IPS-11a (cell line): ENCODE measurements around the gene GIPC3.

Source experiments
- H3K4me3 ChIP-seq: one replicate; pipeline ENCODE4 v1.5.1; 2013; ENCODE audit warnings: low read depth, low read length, control low read depth

The GIPC3 gene

GRCh38 chr19:3634496-3635045 is 49.3 kb downstream of the GIPC3 start:
- no peak overlapping the region for H3K4me3 ChIP-seq

- H3K4me3 ChIP-seq = no peak overlapping the region
Measured at GRCh38 chr19:3636506-3636905, 51.2 kb downstream of the GIPC3 start.

- H3K4me3 ChIP-seq = no peak overlapping the region
Measured at GRCh38 chr19:3636962-3637361, 51.7 kb downstream of the GIPC3 start.

DNA sequence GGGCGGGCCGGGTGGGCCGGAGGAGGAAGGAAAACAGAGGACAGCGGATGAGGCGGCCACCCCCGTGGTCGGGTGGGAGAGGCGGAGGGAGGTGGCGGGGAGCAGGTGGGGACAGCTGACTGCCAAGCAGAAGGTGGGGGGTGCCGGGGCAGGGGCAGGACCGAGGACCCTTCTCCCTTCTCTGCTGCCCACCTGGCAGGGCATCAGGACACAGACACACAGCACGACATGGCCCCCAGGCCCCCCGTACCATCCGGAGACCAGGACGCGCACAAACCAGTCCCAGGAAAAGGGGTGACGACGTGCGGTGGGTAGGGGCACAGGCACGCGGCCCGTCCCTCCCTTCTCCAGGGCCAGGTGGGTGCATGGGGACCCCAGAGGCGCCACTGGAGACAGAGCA is 52.3 kb downstream of the GIPC3 start:
- no peak overlapping the region for H3K4me3 ChIP-seq

GRCh38 chr19:3638208-3639193 is 53.2 kb downstream of the GIPC3 start:
- H3K4me3 ChIP-seq = no peak overlapping the region

DNA sequence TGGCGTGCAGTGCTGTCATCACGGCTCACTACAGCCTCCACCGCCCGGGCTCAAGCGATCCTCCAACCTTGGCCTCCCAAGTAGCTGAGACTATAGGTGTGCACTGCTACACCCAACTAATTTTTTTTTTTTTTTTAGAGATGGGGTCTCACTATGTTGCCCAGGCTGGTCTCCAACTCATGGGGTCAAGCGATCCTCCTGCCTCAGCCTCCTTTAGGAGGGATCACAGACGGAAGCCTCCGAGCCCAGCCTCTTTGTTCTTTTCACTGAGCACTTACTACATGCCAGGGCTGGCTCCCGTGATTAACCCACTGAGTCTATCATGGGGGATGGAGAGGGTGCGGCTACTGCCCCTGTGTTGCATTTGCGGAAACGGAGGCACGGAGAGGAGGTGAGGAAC is 54.2 kb downstream of the GIPC3 start:
- H3K4me3 ChIP-seq = no peak overlapping the region

DNA sequence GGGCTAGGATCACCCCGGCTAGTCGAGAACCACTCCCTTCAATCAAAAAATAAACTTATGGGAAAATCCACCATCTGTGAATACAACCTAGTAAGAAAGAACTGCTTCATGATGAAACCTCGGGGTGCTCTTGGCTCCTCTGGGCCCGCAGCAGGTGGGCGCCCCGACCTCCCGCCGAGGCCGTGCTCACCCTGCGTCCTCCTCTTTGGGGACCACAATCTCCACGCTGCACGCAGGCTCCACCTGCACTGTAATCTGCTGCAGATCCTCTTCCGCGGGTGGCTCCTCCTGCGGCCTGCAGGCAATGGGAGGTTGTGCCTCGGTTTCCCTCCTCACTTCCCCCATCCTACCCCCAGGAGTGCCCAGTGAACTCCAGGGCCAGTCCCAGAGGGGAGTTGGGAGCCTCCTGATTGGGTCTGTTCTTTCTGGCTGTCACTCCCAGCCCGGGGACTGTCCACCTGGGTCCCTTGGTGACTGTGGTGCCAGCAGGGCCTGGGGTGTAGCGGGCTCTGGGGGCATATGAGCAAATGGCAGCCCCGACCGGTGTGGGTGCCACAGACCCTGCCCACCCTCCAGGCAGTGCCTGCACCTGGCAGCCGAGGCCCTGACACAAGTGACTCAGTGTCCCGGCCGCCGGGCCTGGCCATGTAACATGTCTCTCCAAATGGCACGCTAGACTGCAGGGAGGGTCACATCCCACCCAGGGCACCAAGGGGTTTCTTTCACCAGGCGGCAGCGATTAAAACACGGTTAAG is 56.4 kb downstream of the GIPC3 start:
- no peak overlapping the region for H3K4me3 ChIP-seq

DNA sequence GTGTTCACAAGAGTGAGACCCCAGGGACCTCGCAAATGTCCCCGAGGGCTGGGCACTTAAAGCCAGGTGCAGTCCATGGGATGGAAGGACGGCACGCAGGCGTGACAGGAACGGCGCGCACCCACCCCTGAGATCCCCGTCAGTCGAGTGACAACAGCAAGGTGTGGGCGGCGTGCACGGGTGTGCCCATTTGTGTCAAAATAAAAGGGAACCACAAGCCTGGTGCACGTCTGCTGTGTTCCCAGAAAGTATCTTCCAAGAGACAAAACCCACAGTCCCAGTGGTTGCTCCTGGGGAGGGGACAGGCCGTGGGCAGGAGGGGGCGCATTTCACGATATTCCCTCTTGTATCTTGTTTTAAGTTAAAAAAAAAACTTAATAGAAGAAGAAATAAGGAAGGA is 57.0 kb downstream of the GIPC3 start:
- no peak overlapping the region for H3K4me3 ChIP-seq
